HEK293 (cell line): ENCODE results near the gene ADGRD2.

Experiments used
- CTCF ChIA-PET: fragments of 350-600 bp; formaldehyde crosslinking; extraction: SDS; loops from one replicate; lab custom pipeline; 2021; ENCODE audit warnings: antibody characterized with exemption; lab: Yijun Ruan, JAX
- POLR2A ChIA-PET: fragments of 300-600 bp; formaldehyde crosslinking; extraction: SDS; loops from one replicate; lab custom pipeline; 2020; ENCODE audit warnings: antibody characterized with exemption, inconsistent platforms; lab: Yijun Ruan, JAX
- H3K27ac ChIP-seq: fragments of 200-500 bp; sonication (Bioruptor generic); 2 replicates; pipeline ENCODE4 v1.5.1; 2014; ENCODE audit warnings: low read depth, low read length, control low read depth, inconsistent platforms; ENCODE audit errors: extremely low read depth
- H3K36me3 ChIP-seq, 2 experiments: fragments of 200-500 bp in 1 of 2; sonication (Bioruptor generic) in 1 of 2; 1 replicate in 1 of 2; 2 replicates in 1 of 2; pipeline ENCODE4 v1.5.1; 2014 to 2017; ENCODE audit warnings: inconsistent platforms in 2 of 2, low read length in 2 of 2; ENCODE audit not compliant: control insufficient read depth in 2 of 2, insufficient read depth in 1 of 2
- H3K4me1 ChIP-seq: fragments of 200-500 bp; sonication (Bioruptor generic); 2 replicates; pipeline ENCODE4 v1.5.1; 2014; ENCODE audit warnings: mild to moderate bottlenecking, low read length, inconsistent platforms; ENCODE audit not compliant: control insufficient read depth, insufficient read depth
- H3K4me3 ChIP-seq: 2 replicates; pipeline ENCODE4 v1.5.1; 2011; ENCODE audit warnings: low read depth, mild to moderate bottlenecking, control low read depth, low read length, moderate library complexity
- H3K9me3 ChIP-seq: fragments of 200-500 bp; sonication (Bioruptor generic); 2 replicates; pipeline ENCODE4 v1.5.1; 2014; ENCODE audit warnings: low read depth, low read length, inconsistent platforms; ENCODE audit not compliant: control insufficient read depth, insufficient read depth
- PRDM1 ChIP-seq: fragments of 450-650 bp; formaldehyde crosslinking; IDR thresholded peaks from 2 replicates; pipeline ENCODE4; 2016; ENCODE audit warnings: missing biosample characterization, missing genetic modification characterization
- REPIN1 ChIP-seq: fragments of 450-650 bp; formaldehyde crosslinking; IDR thresholded peaks from 2 replicates; pipeline ENCODE4 v1.5.1; 2017; ENCODE audit warnings: missing biosample characterization, missing genetic modification characterization, low read depth
- TSHZ1 ChIP-seq: fragments of 450-650 bp; formaldehyde crosslinking; IDR thresholded peaks from 2 replicates; pipeline ENCODE4 v1.5.1; 2016; ENCODE audit warnings: missing biosample characterization, missing genetic modification characterization, borderline replicate concordance
- ZBTB1 ChIP-seq: fragments of 450-650 bp; formaldehyde crosslinking; IDR thresholded peaks from 2 replicates; pipeline ENCODE4 v1.5.1; 2016; ENCODE audit warnings: missing biosample characterization, missing genetic modification characterization
- ZBTB20 ChIP-seq: fragments of 450-650 bp; formaldehyde crosslinking; IDR thresholded peaks from 2 replicates; pipeline ENCODE4 v1.5.1; 2016; ENCODE audit warnings: missing biosample characterization, missing genetic modification characterization
- ZBTB26 ChIP-seq: fragments of 450-650 bp; formaldehyde crosslinking; optimal IDR thresholded peaks from 2 replicates; pipeline ENCODE3; 2016; ENCODE audit warnings: missing biosample characterization, mild to moderate bottlenecking, missing genetic modification characterization
- ZIC2 ChIP-seq: fragments of 450-650 bp; formaldehyde crosslinking; IDR thresholded peaks from 2 replicates; pipeline ENCODE4 v1.5.1; 2016; ENCODE audit warnings: missing biosample characterization, missing genetic modification characterization
- ZNF10 ChIP-seq: fragments of 450-650 bp; formaldehyde crosslinking; IDR thresholded peaks from 2 replicates; pipeline ENCODE4 v1.5.1; 2017; ENCODE audit warnings: missing biosample characterization, missing genetic modification characterization
- ZNF114 ChIP-seq: fragments of 450-650 bp; formaldehyde crosslinking; IDR thresholded peaks from 2 replicates; pipeline ENCODE4 v1.5.0; 2017; ENCODE audit warnings: missing biosample characterization, missing genetic modification characterization
- ZNF155 ChIP-seq: fragments of 450-650 bp; formaldehyde crosslinking; IDR thresholded peaks from 2 replicates; pipeline ENCODE4 v1.5.1; 2016; ENCODE audit warnings: missing biosample characterization, missing genetic modification characterization
- ZNF175 ChIP-seq: fragments of 450-650 bp; formaldehyde crosslinking; IDR thresholded peaks from 2 replicates; pipeline ENCODE4 v1.5.1; 2016; ENCODE audit warnings: missing biosample characterization, missing genetic modification characterization
- ZNF292 ChIP-seq: fragments of 450-650 bp; formaldehyde crosslinking; IDR thresholded peaks from 2 replicates; pipeline ENCODE4 v1.5.1; 2016; ENCODE audit warnings: low read depth, missing biosample characterization, missing genetic modification characterization, borderline replicate concordance
- ZNF311 ChIP-seq: fragments of 450-650 bp; formaldehyde crosslinking; IDR thresholded peaks from 2 replicates; pipeline ENCODE4 v1.5.1; 2017; ENCODE audit warnings: missing biosample characterization, missing genetic modification characterization, borderline replicate concordance
- ZNF391 ChIP-seq: fragments of 450-650 bp; formaldehyde crosslinking; IDR thresholded peaks from 2 replicates; pipeline ENCODE4 v1.5.1; 2016; ENCODE audit warnings: low read depth, missing biosample characterization, missing genetic modification characterization, borderline replicate concordance
- ZNF514 ChIP-seq: fragments of 450-650 bp; formaldehyde crosslinking; IDR thresholded peaks from 2 replicates; pipeline ENCODE4 v1.5.1; 2016; ENCODE audit warnings: missing biosample characterization, missing genetic modification characterization
- ZNF529 ChIP-seq: fragments of 450-650 bp; formaldehyde crosslinking; IDR thresholded peaks from 2 replicates; pipeline ENCODE4 v1.5.1; 2017; ENCODE audit warnings: missing genetic modification characterization, missing biosample characterization; ENCODE audit not compliant: insufficient replicate concordance
- ZNF549 ChIP-seq: fragments of 450-650 bp; IDR thresholded peaks from 2 replicates; pipeline ENCODE4 v1.5.1; 2018; ENCODE audit warnings: missing biosample characterization, missing genetic modification characterization, mild to moderate bottlenecking, inconsistent platforms, moderate library complexity
- ZNF610 ChIP-seq: fragments of 450-650 bp; formaldehyde crosslinking; IDR thresholded peaks from 2 replicates; pipeline ENCODE4 v1.5.1; 2016; ENCODE audit warnings: missing biosample characterization, missing genetic modification characterization, borderline replicate concordance
- ZNF747 ChIP-seq: fragments of 450-650 bp; formaldehyde crosslinking; IDR thresholded peaks from 2 replicates; pipeline ENCODE4 v1.5.1; 2016; ENCODE audit warnings: missing biosample characterization, missing genetic modification characterization
- ZNF776 ChIP-seq: fragments of 450-650 bp; formaldehyde crosslinking; IDR thresholded peaks from 2 replicates; pipeline ENCODE4 v1.5.0; 2017; ENCODE audit warnings: missing biosample characterization, missing genetic modification characterization, borderline replicate concordance
- ZNF791 ChIP-seq: fragments of 450-650 bp; formaldehyde crosslinking; IDR thresholded peaks from 2 replicates; pipeline ENCODE4 v1.5.1; 2016; ENCODE audit warnings: missing biosample characterization, missing genetic modification characterization
- TF ChIP-seq, protein P1 (sequence below): fragments of 450-650 bp; formaldehyde crosslinking; IDR thresholded peaks from 2 replicates; pipeline ENCODE4 v1.5.0; 2017; ENCODE audit warnings: missing biosample characterization, missing genetic modification characterization, borderline replicate concordance

The ADGRD2 gene

GRCh38 chr9:124403246-124403645 lies 47.0 kb upstream of the ADGRD2 start (continued):
- TF ChIP-seq ZNF747 (tag by site-specific recombination) (no peak), TSHZ1 (tag by site-specific recombination) (no peak), ZNF391 (no peak), ZNF175 (tag by site-specific recombination) (no peak), ZNF292 (no peak), ZNF610 (tag by site-specific recombination) (no peak), ZNF10 (no peak), ZNF776 (tag by site-specific recombination) (no peak)

- TF ChIP-seq REPIN1 (tag by site-specific recombination): no peak
- TF ChIP-seq, protein P1, sequence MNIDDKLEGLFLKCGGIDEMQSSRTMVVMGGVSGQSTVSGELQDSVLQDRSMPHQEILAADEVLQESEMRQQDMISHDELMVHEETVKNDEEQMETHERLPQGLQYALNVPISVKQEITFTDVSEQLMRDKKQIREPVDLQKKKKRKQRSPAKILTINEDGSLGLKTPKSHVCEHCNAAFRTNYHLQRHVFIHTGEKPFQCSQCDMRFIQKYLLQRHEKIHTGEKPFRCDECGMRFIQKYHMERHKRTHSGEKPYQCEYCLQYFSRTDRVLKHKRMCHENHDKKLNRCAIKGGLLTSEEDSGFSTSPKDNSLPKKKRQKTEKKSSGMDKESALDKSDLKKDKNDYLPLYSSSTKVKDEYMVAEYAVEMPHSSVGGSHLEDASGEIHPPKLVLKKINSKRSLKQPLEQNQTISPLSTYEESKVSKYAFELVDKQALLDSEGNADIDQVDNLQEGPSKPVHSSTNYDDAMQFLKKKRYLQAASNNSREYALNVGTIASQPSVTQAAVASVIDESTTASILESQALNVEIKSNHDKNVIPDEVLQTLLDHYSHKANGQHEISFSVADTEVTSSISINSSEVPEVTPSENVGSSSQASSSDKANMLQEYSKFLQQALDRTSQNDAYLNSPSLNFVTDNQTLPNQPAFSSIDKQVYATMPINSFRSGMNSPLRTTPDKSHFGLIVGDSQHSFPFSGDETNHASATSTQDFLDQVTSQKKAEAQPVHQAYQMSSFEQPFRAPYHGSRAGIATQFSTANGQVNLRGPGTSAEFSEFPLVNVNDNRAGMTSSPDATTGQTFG (tag by site-specific recombination): no peak
- TF ChIP-seq ZNF155 (tag by site-specific recombination): no peak
- Histone ChIP-seq H3K27ac (no peak overlapping the region), H3K9me3 (no peaks in the 10 kb centered on the region), H3K4me1 (peaks cover 4% of the 10 kb centered on the region; the same call in 1 of the 2 replicates), H3K36me3 (peaks cover 50 to 97% of the 10 kb centered on the region in 2 experiments), H3K4me3 (no peak overlapping the region)
- POLR2A ChIA-PET: no interaction called here
- CTCF ChIA-PET: interaction anchor here (0.6 to 4.1 kb wide), 7 partner anchors 11 to 793 kb away, joined by 3 to 26 read pairs (median 3); no protein-coding TSS in a partner anchor
These were observed 40.8 kb upstream of the ADGRD2 start for GRCh38 chr9:124409410-124409809.

DNA sequence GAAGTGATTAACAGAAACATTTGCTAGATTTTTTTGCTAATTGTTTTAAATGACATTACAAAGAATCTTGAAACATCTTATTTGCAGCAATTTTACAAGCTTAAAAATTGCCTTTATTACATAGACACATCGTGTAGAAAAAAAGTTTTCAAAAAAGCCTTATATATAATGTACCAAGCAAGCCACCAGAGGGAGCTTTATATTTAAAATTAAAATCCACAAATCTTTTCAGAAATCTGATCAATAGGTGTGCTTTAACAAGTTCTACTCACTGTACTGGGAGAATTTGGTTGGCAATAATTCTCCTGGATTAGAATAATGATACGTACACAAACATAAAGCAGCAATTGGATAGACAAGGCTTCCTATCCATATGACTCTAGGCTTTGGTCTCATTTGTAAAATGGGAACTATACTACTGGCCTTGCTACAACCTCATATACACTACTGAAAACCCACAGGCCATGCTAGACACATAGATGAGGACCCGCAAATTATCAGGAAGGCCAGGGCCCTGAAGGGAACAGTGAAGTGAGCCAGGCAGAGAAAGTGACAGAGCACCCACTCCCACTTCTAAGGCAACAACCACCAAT lies 39.8 kb upstream of the ADGRD2 start:
- ChIA-PET CTCF (interaction anchor here (0.6 to 4.1 kb wide), 14 partner anchors 8 to 370 kb away, joined by 3 to 26 read pairs (median 4); no protein-coding TSS in a partner anchor), POLR2A (no interaction called here)
- H3K9me3 ChIP-seq: no peaks in the 10 kb centered on the region
- peaks cover 47 to 89% of the 10 kb centered on the region in 2 experiments for H3K36me3 ChIP-seq
- H3K4me1 ChIP-seq: peaks cover 4% of the 10 kb centered on the region; the same call in 1 of the 2 replicates
- H3K27ac ChIP-seq: no peak overlapping the region
- H3K4me3 ChIP-seq: no peak overlapping the region
- no peak for TF ChIP-seq ZIC2
- TF ChIP-seq ZBTB26 (tag by site-specific recombination): no peak
- TF ChIP-seq ZNF311 (tag by site-specific recombination): no peak
- TF ChIP-seq ZBTB20 (tag by site-specific recombination): no peak
- no peak for TF ChIP-seq ZNF791 (tag by site-specific recombination)
- TF ChIP-seq ZNF549 (tag by site-specific recombination): no peak
- TF ChIP-seq ZBTB1: no peak
- no peak for TF ChIP-seq ZNF610 (tag by site-specific recombination)
- TF ChIP-seq ZNF514 (tag by site-specific recombination): no peak
- no peak for TF ChIP-seq ZNF529 (tag by site-specific recombination)
- no peak for TF ChIP-seq ZNF114 (tag by site-specific recombination)
- no peak for TF ChIP-seq PRDM1 (tag by site-specific recombination)
